Pancreas (tissue), 10 donors: ENCODE data around the gene BRINP3. TPM values are rescaled to one million over a fixed set of nuclear protein-coding genes. Genes with fewer than 3 reads are reported as not detected.

Experiments used
- ATAC-seq, 4 donors: fragments of 200-7000 bp; cut with Tn5 transposase; one replicate each; pipeline versions ENCODE4 v1.8.0 to v1.9.1; 2020; ENCODE audit warnings: mild to moderate bottlenecking in 4 of 4, moderate library complexity in 4 of 4
- DNase-seq, 6 donors: peaks; one replicate each; pipeline ENCODE4 v3.0.0-alpha.2; 2020
- FAIRE-seq: peaks from 2 replicates; lab custom pipeline; 2012; peaks lifted over from hg19 to GRCh38; lab: Jason Lieb, UNC
- H3K27ac ChIP-seq, 4 donors: fragments of 200-600 bp; sonication (generic); 1 replicate in 3 of 4; 2 replicates in 1 of 4; pipeline versions ENCODE4 v1.5.0 to v1.8.0; 2020
- H3K27me3 ChIP-seq, 4 donors: fragments of 200-600 bp; one replicate each; pipeline ENCODE4 v1.8.0; 2021
- H3K36me3 ChIP-seq, 3 donors: fragments of 200-600 bp; sonication (generic) in 1 of 3; one replicate each; pipeline versions ENCODE4 v1.5.0 to v1.8.0; 2020 to 2021
- H3K4me1 ChIP-seq, 3 donors: fragments of 200-600 bp; one replicate each; pipeline ENCODE4 v1.8.0; 2021
- H3K4me3 ChIP-seq, 4 donors: fragments of 200-600 bp; sonication (generic) in 2 of 4; one replicate each; pipeline versions ENCODE4 v1.5.0 to v1.8.0; 2020 to 2021
- H3K9me3 ChIP-seq, 4 donors: fragments of 200-600 bp; one replicate each; pipeline ENCODE4 v1.8.0; 2021
- CTCF ChIP-seq, 4 donors: fragments of 200-600 bp; sonication (generic) in 3 of 4; IDR thresholded peaks; one replicate each; pipeline versions ENCODE4 v1.5.0 to v1.8.0; 2021; ENCODE audit warnings: antibody characterized with exemption in 4 of 4
- WGBS, 2 donors: extraction: QIAGEN DNeasy Blood & Tissue Kit; methylation state at CpG; one replicate each; pipeline ENCODE4 v1.1.7; 2013; 5-methylcytosine and 5-hydroxymethylcytosine counted together
- intact Hi-C, 3 donors: fragments of 100-400 bp; cut with DNase I; formaldehyde crosslinking; loops; one replicate each; pipeline versions ENCODE4 v1.11.1 to v1.14.2; 2022
- polyA plus RNA-seq, 2 donors: library from polyadenylated mRNA; stranded (reverse); fragments of 200-250 nt; gene quantifications; one replicate each; pipeline ENCODE4 v1.2.3, GENCODE V29; 2013
- total RNA-seq, 6 donors: library from RNA; stranded (reverse); fragmentation: NEBNext Ultra II Directional in 4 of 6; extraction: Animal tissue kit (Norgen Biotek cat#: 25700) in 4 of 6; gene quantifications; one replicate each; pipeline versions ENCODE4 v1.2.1 to v1.2.4, GENCODE V29; 2021 to 2023
- donor health status: healthy with polysubstance abuse.
- donor health status: DM: no; HTN: no; CAD: no; lungs with moderate emphysema.
- donor health status: DM: no; HTN: no; CAD: no.
- donor health status: control.
- donor health status: control.
- donor health status: Bipolar disorder and iron deficiency.
- donor health status: DM: yes; HTN: yes; CAD: no.
- donor health status: DM: no; HTN: no; CAD: no.
- donor health status: DM: no; HTN: no; CAD: no.
- donor health status: DM: yes; HTN: yes; CAD: no.

Gene BRINP3
- total and polyA plus RNA-seq, 8 donors = 0.24 to 0.42 TPM; not detected in 6

GRCh38 chr1:190391582-190391981 is 86.1 kb downstream of the BRINP3 start:
- Histone ChIP-seq H3K9me3 (no peaks in the 10 kb centered on the region), H3K36me3 (no peaks in the 10 kb centered on the region), H3K27me3 (no peaks in the 10 kb centered on the region), H3K4me1 (no peaks in the 10 kb centered on the region), H3K4me3 (no peak overlapping the region), H3K27ac (no peak overlapping the region)
- ATAC-seq = no peak
- FAIRE-seq = no peak
- intact Hi-C loops = no loop called here
- whole genome bisulfite sequencing, 2 donors = 53 to 67% methylated on average over 6 of the region's 6 CpGs
- DNase-seq = no peak
- TF ChIP-seq CTCF (IDR thresholded peaks at IDR 0.05) = no peak

GRCh38 chr1:190377991-190378390 is 99.7 kb downstream of the BRINP3 start:
- Histone ChIP-seq H3K36me3 (no peaks in the 10 kb centered on the region), H3K27me3 (no peaks in the 10 kb centered on the region), H3K27ac (no peak overlapping the region), H3K9me3 (no peaks in the 10 kb centered on the region), H3K4me1 (no peaks in the 10 kb centered on the region), H3K4me3 (no peak overlapping the region)
- intact Hi-C loops = no loop called here
- FAIRE-seq = no peak
- no peak for ATAC-seq
- WGBS, 2 donors = 56 to 57% methylated on average over 2 of the region's 2 CpGs
- no peak for TF ChIP-seq CTCF (IDR thresholded peaks at IDR 0.05)
- DNase-seq = no peak

GRCh38 chr1:190377294-190377693 is 100.4 kb downstream of the BRINP3 start:
- TF ChIP-seq CTCF (IDR thresholded peaks at IDR 0.05) = no peak
- Histone ChIP-seq H3K27ac (no peak overlapping the region), H3K36me3 (no peaks in the 10 kb centered on the region), H3K9me3 (no peaks in the 10 kb centered on the region), H3K27me3 (no peaks in the 10 kb centered on the region), H3K4me3 (no peak overlapping the region), H3K4me1 (no peaks in the 10 kb centered on the region)
- intact Hi-C loops = no loop called here
- 25 to 42% methylated on average over 2 of the region's 2 CpGs for whole genome bisulfite sequencing, 2 donors
- ATAC-seq (no peak), DNase-seq (no peak), FAIRE-seq (no peak)

GRCh38 chr1:190376044-190376443 is 101.6 kb downstream of the BRINP3 start:
- no peaks in the 10 kb centered on the region for H3K9me3 ChIP-seq
- no peak overlapping the region for H3K27ac ChIP-seq
- no peaks in the 10 kb centered on the region for H3K4me1 ChIP-seq
- H3K27me3 ChIP-seq = no peaks in the 10 kb centered on the region
- no peak for FAIRE-seq
- WGBS, 2 donors = 10 to 18% methylated on average over 1 of the region's 1 CpG
- H3K4me3 ChIP-seq = no peak overlapping the region
- DNase-seq = no peak
- intact Hi-C loops = no loop called here
- TF ChIP-seq CTCF (IDR thresholded peaks at IDR 0.05) = no peak
- no peaks in the 10 kb centered on the region for H3K36me3 ChIP-seq
- no peak for ATAC-seq

GRCh38 chr1:190373705-190374336 is 103.8 kb downstream of the BRINP3 start:
- Histone ChIP-seq H3K36me3 (no peaks in the 10 kb centered on the region), H3K4me1 (no peaks in the 10 kb centered on the region), H3K4me3 (no peak overlapping the region), H3K9me3 (no peaks in the 10 kb centered on the region), H3K27ac (no peak overlapping the region), H3K27me3 (no peaks in the 10 kb centered on the region)
- 15 to 25% methylated on average over 2 of the region's 2 CpGs for WGBS, 2 donors
- peak in 2 of 4 donors; percentile 21 to 39 for TF ChIP-seq CTCF (IDR thresholded peaks at IDR 0.05)
- DNase-seq (no peak), ATAC-seq (peak; percentile 64 to 83 (median 78)), FAIRE-seq (no peak)
- intact Hi-C loops = no loop called here
